22Rv1 (cell line): ENCODE results near the gene ZSCAN9.

Experiments used
- CTCF ChIP-seq: fragments of 450-650 bp; IDR thresholded peaks from 2 replicates; pipeline ENCODE4 v1.5.1; 2017; ENCODE audit warnings: mild to moderate bottlenecking
- ZFX ChIP-seq: fragments of 450-650 bp; IDR thresholded peaks from 2 replicates; pipeline ENCODE4 v1.6.1; 2017; ENCODE audit warnings: antibody characterized with exemption, borderline replicate concordance

GRCh38 chr6:28277746-28278145 lies 52.7 kb downstream of the ZSCAN9 start:
- TF ChIP-seq CTCF (no peak), ZFX (no peak)
